Pancreas (tissue), 10 donors: ENCODE data around the gene DCTN1. TPM values are rescaled to one million over a fixed set of nuclear protein-coding genes. Genes with fewer than 3 reads are reported as not detected.
"Not testable (repeated sequence)": the region's sequence is repeated elsewhere in the genome, so short reads cannot be mapped to it uniquely, and the experiment has no call there.

Experiments used
- ATAC-seq, 4 donors: fragments of 200-7000 bp; cut with Tn5 transposase; one replicate each; pipeline versions ENCODE4 v1.8.0 to v1.9.1; 2020; ENCODE audit warnings: mild to moderate bottlenecking in 4 of 4, moderate library complexity in 4 of 4
- DNase-seq, 6 donors: peaks; one replicate each; pipeline ENCODE4 v3.0.0-alpha.2; 2020
- FAIRE-seq: peaks from 2 replicates; lab custom pipeline; 2012; peaks lifted over from hg19 to GRCh38; lab: Jason Lieb, UNC
- H3K27ac ChIP-seq, 4 donors: fragments of 200-600 bp; sonication (generic); 1 replicate in 3 of 4; 2 replicates in 1 of 4; pipeline versions ENCODE4 v1.5.0 to v1.8.0; 2020
- H3K27me3 ChIP-seq, 4 donors: fragments of 200-600 bp; one replicate each; pipeline ENCODE4 v1.8.0; 2021
- H3K36me3 ChIP-seq, 3 donors: fragments of 200-600 bp; sonication (generic) in 1 of 3; one replicate each; pipeline versions ENCODE4 v1.5.0 to v1.8.0; 2020 to 2021
- H3K4me1 ChIP-seq, 3 donors: fragments of 200-600 bp; one replicate each; pipeline ENCODE4 v1.8.0; 2021
- H3K4me3 ChIP-seq, 4 donors: fragments of 200-600 bp; sonication (generic) in 2 of 4; one replicate each; pipeline versions ENCODE4 v1.5.0 to v1.8.0; 2020 to 2021
- H3K9me3 ChIP-seq, 4 donors: fragments of 200-600 bp; one replicate each; pipeline ENCODE4 v1.8.0; 2021
- WGBS, 2 donors: extraction: QIAGEN DNeasy Blood & Tissue Kit; methylation state at CpG; one replicate each; pipeline ENCODE4 v1.1.7; 2013; 5-methylcytosine and 5-hydroxymethylcytosine counted together
- intact Hi-C, 3 donors: fragments of 100-400 bp; cut with DNase I; formaldehyde crosslinking; loops; one replicate each; pipeline versions ENCODE4 v1.11.1 to v1.14.2; 2022
- polyA plus RNA-seq, 2 donors: library from polyadenylated mRNA; stranded (reverse); fragments of 200-250 nt; gene quantifications; one replicate each; pipeline ENCODE4 v1.2.3, GENCODE V29; 2013
- total RNA-seq, 6 donors: library from RNA; stranded (reverse); fragmentation: NEBNext Ultra II Directional in 4 of 6; extraction: Animal tissue kit (Norgen Biotek cat#: 25700) in 4 of 6; gene quantifications; one replicate each; pipeline versions ENCODE4 v1.2.1 to v1.2.4, GENCODE V29; 2021 to 2023
- TF ChIP-seq, protein P1 (sequence below), 4 donors: fragments of 200-600 bp; sonication (generic) in 3 of 4; IDR thresholded peaks; one replicate each; pipeline versions ENCODE4 v1.5.0 to v1.8.0; 2021; ENCODE audit warnings: antibody characterized with exemption in 4 of 4
- donor health status: healthy with polysubstance abuse.
- donor health status: DM: no; HTN: no; CAD: no; lungs with moderate emphysema.
- donor health status: DM: no; HTN: no; CAD: no.
- donor health status: control.
- donor health status: control.
- donor health status: Bipolar disorder and iron deficiency.
- donor health status: DM: yes; HTN: yes; CAD: no.
- donor health status: DM: no; HTN: no; CAD: no.
- donor health status: DM: no; HTN: no; CAD: no.
- donor health status: DM: yes; HTN: yes; CAD: no.

The DCTN1 gene
- total and polyA plus RNA-seq, 8 donors: 37.7 to 84.7 (median 51.3) TPM

DNA sequence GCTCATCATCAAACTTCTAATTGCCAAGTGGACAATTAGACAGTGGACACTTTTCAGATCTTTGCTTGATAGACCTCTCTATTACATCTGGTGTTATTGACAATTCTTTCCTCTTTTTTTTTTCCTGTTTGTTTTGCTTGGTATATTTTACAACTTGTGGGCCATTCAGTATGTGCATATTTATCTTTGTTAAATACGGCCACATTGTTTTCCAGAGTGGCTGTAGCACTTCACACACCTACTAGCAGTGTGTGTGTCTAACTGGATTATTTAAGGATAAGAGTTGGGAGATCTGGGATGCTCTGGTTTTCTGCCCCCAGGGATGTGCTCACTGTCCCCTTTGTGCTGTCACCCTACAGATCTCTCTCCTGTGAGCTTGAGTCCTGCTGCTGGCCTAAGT lies 32.8 kb downstream of the DCTN1 start:
- intact Hi-C loops: no loop called here
- Histone ChIP-seq H3K36me3 (no peaks in the 10 kb centered on the region), H3K27ac (no peak overlapping the region), H3K9me3 (no peaks in the 10 kb centered on the region), H3K4me3 (no peak overlapping the region), H3K4me1 (no peaks in the 10 kb centered on the region), H3K27me3 (no peaks in the 10 kb centered on the region)
- FAIRE-seq (no peak), DNase-seq (no peak), ATAC-seq (no peak)
- TF ChIP-seq, protein P1, sequence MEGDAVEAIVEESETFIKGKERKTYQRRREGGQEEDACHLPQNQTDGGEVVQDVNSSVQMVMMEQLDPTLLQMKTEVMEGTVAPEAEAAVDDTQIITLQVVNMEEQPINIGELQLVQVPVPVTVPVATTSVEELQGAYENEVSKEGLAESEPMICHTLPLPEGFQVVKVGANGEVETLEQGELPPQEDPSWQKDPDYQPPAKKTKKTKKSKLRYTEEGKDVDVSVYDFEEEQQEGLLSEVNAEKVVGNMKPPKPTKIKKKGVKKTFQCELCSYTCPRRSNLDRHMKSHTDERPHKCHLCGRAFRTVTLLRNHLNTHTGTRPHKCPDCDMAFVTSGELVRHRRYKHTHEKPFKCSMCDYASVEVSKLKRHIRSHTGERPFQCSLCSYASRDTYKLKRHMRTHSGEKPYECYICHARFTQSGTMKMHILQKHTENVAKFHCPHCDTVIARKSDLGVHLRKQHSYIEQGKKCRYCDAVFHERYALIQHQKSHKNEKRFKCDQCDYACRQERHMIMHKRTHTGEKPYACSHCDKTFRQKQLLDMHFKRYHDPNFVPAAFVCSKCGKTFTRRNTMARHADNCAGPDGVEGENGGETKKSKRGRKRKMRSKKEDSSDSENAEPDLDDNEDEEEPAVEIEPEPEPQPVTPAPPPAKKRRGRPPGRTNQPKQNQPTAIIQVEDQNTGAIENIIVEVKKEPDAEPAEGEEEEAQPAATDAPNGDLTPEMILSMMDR (IDR thresholded peaks at IDR 0.05): no peak
- WGBS, 2 donors: 75 to 76% methylated on average over 1 of the region's 1 CpG

GRCh38 chr2:74345272-74345943 lies 34.7 kb downstream of the DCTN1 start:
- WGBS, 2 donors: 65 to 72% methylated on average over 8 of the region's 8 CpGs
- no peaks in the 10 kb centered on the region for H3K4me1 ChIP-seq
- FAIRE-seq: no peak
- H3K9me3 ChIP-seq: no peaks in the 10 kb centered on the region
- no peak for DNase-seq
- no peak overlapping the region for H3K27ac ChIP-seq
- no peaks in the 10 kb centered on the region for H3K36me3 ChIP-seq
- ATAC-seq: no peak
- H3K27me3 ChIP-seq: no peaks in the 10 kb centered on the region
- intact Hi-C loops: no loop called here
- TF ChIP-seq, protein P1 (IDR thresholded peaks at IDR 0.05): no peak
- no peak overlapping the region for H3K4me3 ChIP-seq

- no peak for FAIRE-seq
These were observed 36.8 kb downstream of the DCTN1 start, which contains the start of gene SLC4A5 for GRCh38 chr2:74343316-74343715. Gene SLC4A5 (minus strand): TSS chr2:74343416. CDS start chr2:74315023, 28,393 bp downstream.

GRCh38 chr2:74336227-74336626 lies 43.9 kb downstream of the DCTN1 start:
- H3K4me1 ChIP-seq, H3K9me3 ChIP-seq, FAIRE-seq, DNase-seq, H3K4me3 ChIP-seq, ATAC-seq, H3K27me3 ChIP-seq, H3K36me3 ChIP-seq, H3K27ac ChIP-seq: not testable (repeated sequence)
- WGBS, 2 donors: 43 to 44% methylated on average over 2 of the region's 2 CpGs
- intact Hi-C loops: loop anchor here in 1 of 3 donors (10.0 kb wide), 1 partner anchor 511 kb away; the partner anchor contains the start of gene STAMBP

More at GRCh38 chr2:74343316-74343715, 36.8 kb downstream of the DCTN1 start, which contains the start of gene SLC4A5:
- DNase-seq: no peak
- H3K4me1 ChIP-seq: no peaks in the 10 kb centered on the region
- no peak within 1 kb of the TSS for H3K4me3 ChIP-seq
- H3K27me3 ChIP-seq: no peaks in the 10 kb centered on the region
- H3K36me3 ChIP-seq: no peaks in the 10 kb centered on the region
- H3K27ac ChIP-seq: no peak within 1 kb of the TSS
- 51 to 71% methylated on average over 2 of the region's 2 CpGs for WGBS, 2 donors
- TF ChIP-seq, protein P1 (IDR thresholded peaks at IDR 0.05): no peak
- ATAC-seq: no peak
- H3K9me3 ChIP-seq: no peaks in the 10 kb centered on the region
- intact Hi-C loops: no loop called here

GRCh38 chr2:74334931-74335333 lies 45.2 kb downstream of the DCTN1 start:
- WGBS, 2 donors: 34 to 36% methylated on average over 3 of the region's 3 CpGs
- H3K27me3 ChIP-seq: no peaks in the 10 kb centered on the region
- ATAC-seq (peak; percentile 77 to 98 (median 94)), DNase-seq (peak; percentile 48 to 89 (median 76)), FAIRE-seq (no peak)
- H3K36me3 ChIP-seq: no peaks in the 10 kb centered on the region
- intact Hi-C loops: loop anchor here in 1 of 3 donors (10.0 kb wide), 1 partner anchor 510 kb away; the partner anchor contains the start of gene STAMBP
- H3K27ac ChIP-seq: no peak overlapping the region
- TF ChIP-seq, protein P1 (IDR thresholded peaks at IDR 0.05): peak; percentile 82 to 96 (median 90)
- H3K4me3 ChIP-seq: no peak overlapping the region
- no peaks in the 10 kb centered on the region for H3K4me1 ChIP-seq
- H3K9me3 ChIP-seq: no peaks in the 10 kb centered on the region
